ENCODE results near the gene FLT4.
"Not testable (repeated sequence)": the region's sequence is repeated elsewhere in the genome, so short reads cannot be mapped to it uniquely, and the experiment has no call there.

The FLT4 gene

GRCh38 chr5:180669661-180670060 is 20.3 kb upstream of the FLT4 start:
- peak; percentile 22 for DNase-seq

- DNase-seq = peak; percentile 74
Measured at GRCh38 chr5:180668835-180669596, 19.6 kb upstream of the FLT4 start.

- DNase-seq = no peak
Measured at GRCh38 chr5:180666812-180667211, 17.4 kb upstream of the FLT4 start.

- no peak for DNase-seq
Measured at GRCh38 chr5:180665682-180666404, 16.4 kb upstream of the FLT4 start.

- DNase-seq = no peak
Measured at GRCh38 chr5:180658774-180659564, 9.6 kb upstream of the FLT4 start.

GRCh38 chr5:180655243-180655642 is 5.8 kb upstream of the FLT4 start:
- DNase-seq = not testable (repeated sequence)

GRCh38 chr5:180652771-180653170 is 3.4 kb upstream of the FLT4 start:
- DNase-seq = no peak

GRCh38 chr5:180652346-180652745 is 2.9 kb upstream of the FLT4 start:
- DNase-seq = no peak

- DNase-seq = peak; percentile 17
Measured at GRCh38 chr5:180648658-180649296, 623 bp downstream of the FLT4 start.

- DNase-seq = no peak
Measured at GRCh38 chr5:180647941-180648500, 1.4 kb downstream of the FLT4 start.

GRCh38 chr5:180647465-180647864 is 1.9 kb downstream of the FLT4 start:
- no peak for DNase-seq

GRCh38 chr5:180646963-180647305 is 2.5 kb downstream of the FLT4 start:
- DNase-seq = no peak

- DNase-seq = no peak
Measured at GRCh38 chr5:180646289-180646962, 3.0 kb downstream of the FLT4 start.

- DNase-seq = no peak
Measured at GRCh38 chr5:180645274-180646204, 3.9 kb downstream of the FLT4 start.

GRCh38 chr5:180644825-180645273 is 4.6 kb downstream of the FLT4 start:
- DNase-seq = no peak

- DNase-seq = no peak
Measured at GRCh38 chr5:180644129-180644824, 5.1 kb downstream of the FLT4 start.

GRCh38 chr5:180643191-180643851 is 6.1 kb downstream of the FLT4 start:
- DNase-seq = no peak

GRCh38 chr5:180642779-180643178 is 6.6 kb downstream of the FLT4 start:
- DNase-seq = no peak

GRCh38 chr5:180642181-180642775 is 7.1 kb downstream of the FLT4 start:
- no peak for DNase-seq

- DNase-seq = no peak
Measured at GRCh38 chr5:180641566-180641900, 7.9 kb downstream of the FLT4 start.
